Stimulated activated CD8-positive, alpha-beta memory T cell treated with anti-CD3 and anti-CD28 coated beads, Interleukin-12 subunit alpha, Interleukin-12 subunit beta, amount 100 ng/mL, for 24 hours (primary cell): ENCODE results near the gene ZNF565.
"Not testable (repeated sequence)": the region's sequence is repeated elsewhere in the genome, so short reads cannot be mapped to it uniquely, and the experiment has no call there.

Experiments used
- DNase-seq: peaks from one replicate; pipeline ENCODE4 v3.0.0-alpha.2; 2020; ENCODE audit errors: extremely low read depth

ZNF565 gene

DNA sequence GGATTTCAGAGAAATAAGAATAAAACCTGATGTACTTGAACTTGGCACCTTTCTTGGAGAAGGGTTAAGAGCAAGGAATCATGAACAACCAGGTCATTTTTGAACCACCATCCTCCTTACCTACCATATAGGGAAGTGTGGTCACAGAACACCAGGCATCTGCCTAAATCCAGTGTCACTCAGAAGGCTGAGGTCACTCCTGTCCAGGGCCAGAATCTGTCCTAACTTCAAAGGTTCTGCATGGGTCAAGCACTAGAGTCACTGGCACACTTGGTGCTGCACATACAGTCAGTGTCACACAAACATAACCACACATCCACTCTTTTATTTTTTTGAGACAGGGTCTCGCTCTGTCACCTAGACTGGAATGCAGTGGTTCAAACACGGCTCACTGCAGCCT is 1.6 kb downstream of the ZNF565 start:
- no peak for DNase-seq

GRCh38 chr19:36210497-36210896 is 4.0 kb downstream of the ZNF565 start:
- no peak for DNase-seq

DNA sequence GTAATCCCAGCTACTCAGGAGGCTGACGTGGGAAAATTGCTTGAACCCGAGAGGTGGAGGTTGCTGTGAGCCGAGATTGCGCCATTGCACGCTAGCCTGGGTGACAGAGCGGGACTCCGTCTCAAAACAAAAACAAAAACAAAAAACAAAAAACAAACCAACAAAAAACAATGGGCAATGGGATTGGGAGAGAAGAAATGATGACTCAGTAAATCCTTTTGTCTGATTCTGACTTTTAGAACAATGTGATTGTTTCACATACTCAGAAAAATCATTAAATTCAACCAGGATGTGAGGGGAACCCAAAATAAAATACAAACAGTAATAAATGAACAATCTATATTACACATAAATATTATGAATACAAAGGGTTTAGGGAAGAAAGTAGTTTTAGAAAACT is 5.1 kb downstream of the ZNF565 start:
- DNase-seq, result no peak

DNA sequence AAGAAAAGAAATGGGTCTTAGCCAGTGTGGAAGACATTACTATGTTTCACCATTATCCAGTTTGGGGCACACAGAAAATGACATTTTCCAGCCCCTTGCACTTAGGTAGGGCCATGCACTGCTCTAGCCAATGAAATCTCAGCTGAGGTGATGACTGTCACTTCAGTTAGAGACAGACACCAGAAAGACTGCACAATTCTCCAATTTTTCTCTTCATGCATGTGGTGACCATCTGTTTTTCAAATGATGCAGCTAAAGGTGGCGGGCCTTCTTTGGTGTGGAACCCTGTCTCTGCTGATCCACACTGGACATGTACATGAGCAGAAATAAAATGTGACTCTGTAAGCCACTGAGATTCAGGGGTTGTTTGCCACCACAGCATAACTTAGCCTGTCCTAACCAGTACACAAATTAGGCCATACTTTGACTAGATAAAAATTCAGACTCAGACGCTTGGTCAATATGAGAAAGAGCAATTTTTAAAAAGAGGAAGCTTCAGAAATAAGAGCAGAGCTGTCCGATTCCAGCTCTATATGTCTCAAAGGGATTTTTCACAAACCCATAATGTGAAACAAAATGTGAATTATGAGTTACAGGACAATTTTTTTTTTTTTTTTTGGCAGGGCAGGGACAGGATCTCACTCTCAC is 6.7 kb downstream of the ZNF565 start:
- no peak for DNase-seq

GRCh38 chr19:36203293-36203692 is 11.2 kb downstream of the ZNF565 start:
- DNase-seq, result no peak

- no peak for DNase-seq
Measured at GRCh38 chr19:36201684-36202083, 12.8 kb downstream of the ZNF565 start.

DNA sequence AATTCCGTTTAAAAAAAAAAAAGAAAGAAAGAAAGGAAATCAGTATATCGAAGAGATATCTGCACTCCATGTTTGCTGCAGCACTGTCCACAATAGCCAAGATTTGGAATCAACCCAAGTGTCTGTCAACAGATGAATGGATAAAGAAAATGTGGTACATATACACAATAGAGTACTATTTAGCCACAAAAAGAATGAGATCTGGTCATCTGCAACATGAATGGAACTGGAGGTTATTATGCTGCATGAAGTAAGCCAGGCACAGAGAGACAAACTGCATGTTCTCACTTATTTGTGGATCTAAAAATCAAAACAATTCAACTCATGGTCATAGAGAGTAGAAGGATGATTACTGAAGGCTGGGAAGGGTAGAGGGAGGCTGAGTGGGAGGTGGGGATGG is 16.3 kb downstream of the ZNF565 start:
- DNase-seq, result no peak

DNA sequence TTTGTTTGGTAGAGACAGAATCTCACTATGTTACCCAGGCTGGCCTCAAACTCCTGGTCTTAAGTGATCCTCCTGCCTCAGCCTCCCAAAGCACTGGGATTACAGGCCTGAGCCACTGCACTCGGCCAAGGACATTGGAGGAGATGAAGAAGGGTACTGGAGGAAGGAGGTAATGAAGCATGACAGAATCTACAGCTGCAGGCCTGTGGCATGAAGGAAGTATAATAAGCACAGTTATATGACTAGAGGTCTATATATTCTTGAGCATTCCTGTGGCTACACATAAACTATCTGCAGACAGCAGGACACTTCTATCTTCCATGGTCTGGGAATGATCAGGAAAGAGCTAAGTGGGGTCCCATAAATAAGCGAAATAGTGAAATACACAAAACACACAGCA is 18.2 kb downstream of the ZNF565 start:
- DNase-seq, result no peak

GRCh38 chr19:36186722-36187121 is 27.7 kb downstream of the ZNF565 start:
- not testable (repeated sequence) for DNase-seq

DNA sequence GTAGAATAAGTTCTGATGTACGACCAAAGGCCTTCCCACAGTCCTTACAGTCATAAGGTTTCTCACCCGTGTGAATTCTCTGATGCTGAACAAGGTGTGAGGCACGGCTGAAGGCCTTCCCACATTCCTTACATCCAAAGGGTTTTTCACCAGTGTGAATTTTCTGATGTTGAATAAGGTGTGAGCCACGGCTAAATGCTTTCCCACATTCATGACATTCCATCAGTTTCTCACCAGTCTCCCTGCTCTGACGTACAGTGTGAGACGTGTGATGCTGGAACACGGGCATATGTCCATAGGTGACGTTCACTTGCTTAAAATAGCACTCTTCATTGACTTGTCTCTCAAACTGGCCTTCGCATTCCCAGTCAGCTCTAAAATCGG is 31.2 kb downstream of the ZNF565 start:
- DNase-seq, result no peak

DNA sequence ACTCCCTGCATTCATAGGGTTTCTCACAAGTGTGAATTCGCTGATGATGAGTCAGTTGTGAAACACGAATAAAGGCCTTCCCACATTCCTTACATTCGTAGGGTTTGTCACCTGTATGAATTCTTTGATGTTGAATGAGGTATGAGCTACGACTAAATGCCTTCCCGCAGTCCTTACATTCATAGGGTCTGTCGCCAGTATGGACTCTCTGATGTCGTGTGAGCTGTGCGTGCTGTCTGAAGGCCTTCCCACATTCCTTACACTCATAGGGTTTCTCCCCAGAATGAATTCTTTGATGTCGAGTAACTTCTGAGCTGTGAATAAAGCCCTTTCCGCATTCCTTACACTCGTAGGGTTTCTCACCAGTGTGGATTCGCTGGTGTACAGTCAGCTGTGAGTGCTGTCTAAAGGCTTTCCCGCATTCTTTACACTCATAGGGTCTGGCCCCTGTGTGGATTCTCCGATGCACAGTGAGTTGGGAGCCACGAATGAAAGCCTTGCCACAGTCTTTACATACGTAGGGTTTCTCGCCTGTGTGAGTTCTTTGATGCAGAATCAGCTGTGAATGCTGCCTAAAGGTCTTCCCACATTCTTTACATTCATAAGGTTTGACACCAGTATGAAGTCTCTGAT is 31.7 kb downstream of the ZNF565 start:
- no peak for DNase-seq

DNA sequence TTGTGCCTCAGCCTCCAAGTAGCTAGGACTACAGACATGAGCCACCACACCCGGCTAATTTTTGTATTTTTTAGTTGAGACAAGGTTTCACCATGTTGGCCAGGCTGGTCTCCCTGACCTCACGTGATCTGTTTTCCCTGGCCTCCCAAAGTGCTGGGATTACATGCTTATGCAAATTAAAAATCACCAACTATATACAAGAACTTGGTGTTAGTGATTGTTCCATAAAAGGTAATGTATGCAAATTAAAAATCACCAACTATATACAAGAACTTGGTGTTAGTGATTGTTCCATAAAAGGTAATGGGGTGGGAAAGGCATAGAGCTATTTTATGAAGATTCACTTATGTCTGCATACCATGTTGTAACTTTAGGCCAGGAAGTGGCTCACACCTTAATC is 35.4 kb downstream of the ZNF565 start:
- not testable (repeated sequence) for DNase-seq

DNA sequence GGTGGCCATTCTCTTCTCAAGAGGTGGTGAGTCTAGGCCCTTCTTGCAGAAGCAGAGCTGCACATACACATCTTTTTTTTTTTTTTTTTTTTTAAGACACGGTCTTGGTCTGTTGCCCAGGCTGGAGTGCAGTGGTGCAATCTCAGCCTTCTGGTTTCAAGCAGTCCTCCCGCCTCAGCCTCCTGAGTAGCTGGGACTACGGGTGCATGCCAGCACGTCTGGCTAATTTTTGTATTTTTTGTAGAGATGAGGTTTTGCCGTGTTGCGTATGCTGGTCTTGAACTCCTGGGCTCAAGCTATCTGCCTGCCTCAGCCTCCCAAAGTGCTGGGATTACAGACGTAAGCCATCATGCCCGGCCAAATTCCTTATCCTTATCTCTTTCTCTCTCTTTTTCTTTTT is 40.6 kb downstream of the ZNF565 start:
- not testable (repeated sequence) for DNase-seq

- DNase-seq, result no peak
Measured at GRCh38 chr19:36172852-36173251, 41.6 kb downstream of the ZNF565 start.

DNA sequence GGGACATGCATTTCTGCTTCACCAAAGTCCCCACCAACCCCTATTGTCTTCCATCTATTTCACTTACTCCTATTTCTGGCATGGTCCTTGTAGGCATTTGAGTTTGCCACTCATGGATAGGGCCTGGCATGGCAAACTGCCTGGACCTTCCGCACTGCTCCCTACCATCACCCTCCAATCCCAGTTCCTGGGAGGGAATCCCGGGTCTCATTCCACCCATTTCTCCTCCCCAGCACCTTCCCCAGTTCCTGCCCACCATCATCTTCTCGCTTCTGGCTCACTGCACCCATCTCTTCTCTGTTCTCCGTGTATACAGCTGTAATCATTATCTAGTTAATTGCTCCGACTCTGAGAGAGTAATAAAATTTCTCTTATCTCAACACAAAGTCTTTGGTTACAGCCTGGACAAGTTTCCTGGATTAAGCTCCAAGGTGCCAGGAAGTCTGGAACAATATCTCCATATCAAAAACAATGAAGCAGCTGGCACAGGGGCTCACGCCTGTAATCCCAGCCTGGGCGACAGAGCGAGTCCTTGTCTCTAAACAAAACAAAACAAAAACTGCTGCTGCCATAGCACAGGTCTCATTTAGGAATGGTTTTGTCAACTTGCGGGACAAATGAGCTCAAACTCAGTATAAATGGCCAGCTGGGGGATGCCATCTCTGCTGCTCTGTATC is 45.2 kb downstream of the ZNF565 start:
- DNase-seq, result no peak

DNA sequence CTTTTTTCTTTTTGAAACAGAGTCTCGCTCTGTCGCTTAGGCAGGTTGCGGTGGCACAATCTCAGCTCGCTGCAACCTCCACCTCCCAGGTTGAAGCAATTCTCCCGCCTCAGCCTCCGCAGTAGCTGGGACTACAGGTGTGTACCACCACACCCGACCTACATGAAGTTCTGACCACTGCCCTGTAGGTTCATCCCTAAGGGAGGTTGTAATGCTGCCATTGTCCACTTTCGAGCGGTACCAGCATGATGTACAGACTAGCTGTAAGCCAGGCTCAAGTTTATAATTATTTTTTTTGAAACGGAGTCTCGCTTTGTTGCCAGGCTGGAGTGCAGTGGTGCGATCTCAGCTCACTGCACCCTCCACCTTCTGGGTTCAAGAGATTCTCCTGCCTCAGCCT is 50.7 kb downstream of the ZNF565 start:
- DNase-seq, result no peak

- DNase-seq, result no peak
Measured at GRCh38 chr19:36160821-36161596, 53.5 kb downstream of the ZNF565 start.

DNA sequence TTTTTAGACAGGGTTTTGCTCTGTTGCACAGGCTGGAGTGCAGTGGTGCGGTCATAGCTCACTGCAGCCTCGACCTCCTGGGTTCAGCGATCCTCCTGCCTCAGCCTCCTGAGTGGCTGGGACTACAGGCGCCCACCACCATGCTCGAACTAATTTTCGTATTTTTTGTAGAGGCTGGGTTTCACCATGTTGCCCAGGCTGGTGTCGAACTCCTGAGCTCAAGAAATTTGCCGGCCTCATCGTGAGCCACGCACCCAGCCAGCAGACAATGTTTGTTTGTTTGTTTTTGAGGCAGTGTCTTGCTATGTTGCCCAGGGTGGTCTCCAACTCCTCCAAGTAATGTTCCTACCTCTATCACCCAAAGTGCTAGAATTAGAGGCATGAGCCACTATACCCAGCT is 61.3 kb downstream of the ZNF565 start:
- DNase-seq, result no peak

DNA sequence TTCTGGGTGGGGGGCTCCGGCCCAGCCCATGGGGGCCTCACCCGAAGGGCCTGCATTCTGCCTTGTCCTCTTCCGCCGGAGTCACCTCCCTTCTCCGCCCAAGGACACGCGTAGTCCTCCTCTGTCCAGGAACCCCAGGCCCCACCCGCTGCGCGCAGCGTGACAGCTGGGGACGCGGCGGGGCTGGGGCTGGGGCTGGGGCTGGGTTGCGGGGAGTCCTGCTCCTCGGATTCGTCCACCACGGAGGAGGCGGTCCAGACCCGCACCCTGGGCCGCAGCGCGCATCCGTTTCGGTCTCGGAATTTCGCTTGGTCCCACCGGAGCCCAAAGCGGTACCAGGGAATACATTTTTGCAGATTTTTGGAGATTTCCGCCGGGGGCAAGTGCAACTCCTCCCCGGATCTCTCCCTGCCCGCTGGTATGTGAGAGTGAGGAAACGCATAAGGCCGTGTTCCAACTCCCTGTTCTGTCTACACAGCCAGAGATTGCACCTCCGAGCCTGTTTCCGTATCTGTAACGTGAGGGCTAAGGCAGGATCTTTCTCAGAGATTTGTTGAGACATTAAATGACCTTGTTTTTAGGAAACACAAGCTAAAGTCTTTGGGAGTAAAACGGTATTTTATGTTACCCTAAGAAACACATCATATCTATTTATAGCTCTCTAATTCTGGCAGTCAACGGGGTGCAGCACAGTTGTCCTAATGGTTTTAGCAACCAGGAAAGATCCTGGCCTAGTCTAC is 61.9 kb downstream of the ZNF565 start, which contains the start of gene COX7A1:
COX7A1 (minus strand) TSS at position 96 of the 740 bp plus-strand sequence; CDS start at position 56, 40 bp downstream.
- no peak for DNase-seq

DNA sequence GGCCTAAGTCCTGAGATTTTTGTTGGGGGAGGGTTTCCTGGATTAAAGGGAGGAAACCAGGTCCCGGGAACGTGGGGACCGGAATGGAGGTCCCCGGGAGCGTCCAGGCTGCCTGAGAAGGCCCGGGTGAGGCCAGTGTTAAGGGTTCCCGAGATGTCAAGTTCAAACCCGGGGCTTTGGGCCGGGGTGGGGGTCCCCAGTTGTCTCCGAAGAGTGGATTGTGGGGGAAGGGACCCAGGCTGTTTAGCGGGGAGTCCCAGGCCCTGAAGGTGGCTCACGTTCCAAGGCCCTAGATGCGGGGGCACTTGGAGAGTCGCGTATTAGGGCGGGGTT is 62.5 kb downstream of the ZNF565 start:
- no peak for DNase-seq

GRCh38 chr19:36151144-36152018 is 63.1 kb downstream of the ZNF565 start:
- no peak for DNase-seq
